H9 (cell line): ENCODE results near the gene ST6GALNAC3. TPM values are rescaled to one million over a fixed set of nuclear protein-coding genes. Genes with fewer than 3 reads are reported as not detected.

Experiments used
- DNase-seq: peaks from one replicate; pipeline ENCODE4 v3.0.0-alpha.2; 2017
- H2AFZ ChIP-seq: one replicate; pipeline ENCODE4 v1.6.1; 2013; ENCODE audit warnings: mild to moderate bottlenecking, low read length, control low read depth, moderate library complexity
- H2AK5ac ChIP-seq: 2 replicates; pipeline ENCODE4 v1.6.1; 2013; ENCODE audit warnings: low read length, control low read depth, mixed read lengths; ENCODE audit not compliant: insufficient read length
- H2BK120ac ChIP-seq: one replicate; pipeline ENCODE4 v1.6.1; 2013; ENCODE audit warnings: low read depth, mild to moderate bottlenecking, low read length, control low read depth, inconsistent platforms; ENCODE audit not compliant: poor library complexity, severe bottlenecking
- H2BK12ac ChIP-seq: 2 replicates; pipeline ENCODE4 v1.6.1; 2013; ENCODE audit warnings: low read length, control low read depth, mixed read lengths, low read depth; ENCODE audit not compliant: insufficient read length
- H2BK15ac ChIP-seq: 2 replicates; pipeline ENCODE4 v1.6.1; 2013; ENCODE audit warnings: low read depth, low read length, control low read depth
- H2BK20ac ChIP-seq: one replicate; pipeline ENCODE4 v1.6.1; 2013; ENCODE audit warnings: low read depth, mild to moderate bottlenecking, low read length, control low read depth, inconsistent platforms; ENCODE audit not compliant: poor library complexity, severe bottlenecking
- H2BK5ac ChIP-seq: 2 replicates; pipeline ENCODE4 v1.6.1; 2013; ENCODE audit warnings: low read length, control low read depth, mixed read lengths; ENCODE audit not compliant: insufficient read length
- H3K14ac ChIP-seq: 2 replicates; pipeline ENCODE4 v1.6.1; 2013; ENCODE audit warnings: low read length, control low read depth; ENCODE audit not compliant: insufficient read depth
- H3K18ac ChIP-seq: 2 replicates; pipeline ENCODE4 v1.6.1; 2013; ENCODE audit warnings: low read depth, mild to moderate bottlenecking, mixed read lengths, low read length, control low read depth; ENCODE audit not compliant: insufficient read length
- H3K23ac ChIP-seq: 2 replicates; pipeline ENCODE4 v1.6.1; 2013; ENCODE audit warnings: low read length, control low read depth, mixed read lengths, low read depth; ENCODE audit not compliant: insufficient read length
- H3K23me2 ChIP-seq: 2 replicates; pipeline ENCODE4 v1.6.1; 2013; ENCODE audit warnings: low read depth, mild to moderate bottlenecking, mixed read lengths, low read length, control low read depth; ENCODE audit not compliant: insufficient read length, poor library complexity, severe bottlenecking
- H3K27ac ChIP-seq: 2 replicates; pipeline ENCODE4 v1.5.1; 2013; ENCODE audit warnings: low read length, control low read depth, mixed read lengths, low read depth; ENCODE audit not compliant: insufficient read length
- H3K27me3 ChIP-seq: 2 replicates; pipeline ENCODE4 v1.6.1; 2013; ENCODE audit warnings: low read length, control low read depth, inconsistent platforms; ENCODE audit not compliant: insufficient read depth
- H3K4ac ChIP-seq: 2 replicates; pipeline ENCODE4 v1.6.1; 2013; ENCODE audit warnings: low read depth, mild to moderate bottlenecking, control low read depth, inconsistent platforms, low read length, moderate library complexity
- H3K4me1 ChIP-seq: 2 replicates; pipeline ENCODE4 v1.6.1; 2013; ENCODE audit warnings: low read length, control low read depth, inconsistent platforms; ENCODE audit not compliant: insufficient read depth
- H3K4me2 ChIP-seq: 2 replicates; pipeline ENCODE4 v1.6.1; 2013; ENCODE audit warnings: low read length, control low read depth, mixed read lengths; ENCODE audit not compliant: insufficient read length, insufficient read depth
- H3K56ac ChIP-seq: 2 replicates; pipeline ENCODE4 v1.6.1; 2013; ENCODE audit warnings: low read depth, mild to moderate bottlenecking, mixed read lengths, low read length, control low read depth; ENCODE audit not compliant: insufficient read length
- H3K79me1 ChIP-seq: 2 replicates; pipeline ENCODE4 v1.6.1; 2013; ENCODE audit warnings: low read depth, mild to moderate bottlenecking, moderate library complexity, low read length, control low read depth, inconsistent platforms; ENCODE audit not compliant: insufficient read depth, poor library complexity, severe bottlenecking
- H3K79me2 ChIP-seq: 2 replicates; pipeline ENCODE4 v1.6.1; 2013; ENCODE audit warnings: low read length, control low read depth, inconsistent platforms; ENCODE audit not compliant: insufficient read depth
- H3K9ac ChIP-seq: 2 replicates; pipeline ENCODE4 v1.6.1; 2013; ENCODE audit warnings: low read length, control low read depth, mixed read lengths; ENCODE audit not compliant: insufficient read length; ENCODE audit errors: extremely low read depth
- H3K9me3 ChIP-seq: one replicate; pipeline ENCODE4 v1.6.1; 2013; ENCODE audit warnings: low read depth, low read length, inconsistent platforms; ENCODE audit not compliant: control insufficient read depth
- H3T11ph ChIP-seq: one replicate; pipeline ENCODE4 v1.6.1; 2013; ENCODE audit warnings: mild to moderate bottlenecking, low read length, control low read depth, inconsistent platforms
- H4K20me1 ChIP-seq: one replicate; pipeline ENCODE4 v1.6.1; 2013; ENCODE audit not compliant: control insufficient read depth, insufficient read length, insufficient read depth
- H4K5ac ChIP-seq: 2 replicates; pipeline ENCODE4 v1.6.1; 2013; ENCODE audit warnings: low read depth, mild to moderate bottlenecking, mixed read lengths, low read length, control low read depth; ENCODE audit not compliant: insufficient read length
- H4K8ac ChIP-seq: replicated peaks from 2 replicates; pipeline ENCODE4 v1.6.1; 2013; ENCODE audit warnings: low read length, control low read depth, mixed read lengths, low read depth; ENCODE audit not compliant: insufficient read length
- H4K91ac ChIP-seq: 2 replicates; pipeline ENCODE4 v1.6.1; 2013; ENCODE audit warnings: low read depth, mild to moderate bottlenecking, moderate library complexity, mixed read lengths, low read length, control low read depth; ENCODE audit not compliant: insufficient read length
- H3K27ac Mint-ChIP-seq, 3 experiments: 2 replicates in 2 of 3; 3 replicates in 1 of 3; pipeline ENCODE4 v1.8.0; 2020 to 2021; ENCODE audit warnings: mixed read lengths in 3 of 3, mild to moderate bottlenecking in 1 of 3, moderate library complexity in 1 of 3
- H3K27me3 Mint-ChIP-seq: 2 replicates; pipeline ENCODE4 v1.8.0; 2021; ENCODE audit warnings: low read depth, mild to moderate bottlenecking, moderate library complexity, mixed read lengths
- H3K36me3 Mint-ChIP-seq, 3 experiments: 2 replicates in 2 of 3; 3 replicates in 1 of 3; pipeline ENCODE4 v1.8.0; 2020 to 2021; ENCODE audit warnings: low read depth in 3 of 3, mixed read lengths in 3 of 3; ENCODE audit not compliant: insufficient read depth in 1 of 3
- H3K4me1 Mint-ChIP-seq, 2 experiments: 2 replicates each; pipeline ENCODE4 v1.8.0; 2020; ENCODE audit warnings: mixed read lengths in 2 of 2
- H3K4me3 Mint-ChIP-seq, 2 experiments: 2 replicates in 1 of 2; 3 replicates in 1 of 2; pipeline ENCODE4 v1.8.0; 2020 to 2021; ENCODE audit warnings: mild to moderate bottlenecking in 2 of 2, mixed read lengths in 2 of 2, moderate library complexity in 1 of 2
- H3K9me3 Mint-ChIP-seq, 2 experiments: 2 replicates in 1 of 2; 3 replicates in 1 of 2; pipeline ENCODE4 v1.8.0; 2020; ENCODE audit warnings: mild to moderate bottlenecking in 2 of 2, mixed read lengths in 2 of 2, moderate library complexity in 1 of 2
- WGBS: extraction: QIAGEN DNeasy Blood & Tissue Kit; methylation state at CpG from one replicate; pipeline ENCODE4 v1.1.7; 2013; ENCODE audit warnings: missing lambda C conversion rate, low lambda C conversion rate, mixed read lengths; ENCODE audit not compliant: insufficient read length; ENCODE audit errors: extremely low coverage; 5-methylcytosine and 5-hydroxymethylcytosine counted together
- total RNA-seq: library from RNA; stranded (reverse); gene quantifications from 2 replicates; pipeline ENCODE4 v1.2.1, GENCODE V29; 2021
- TF ChIP-seq, protein P1 (sequence below): fragments of 200-600 bp; sonication (generic); conservative IDR thresholded peaks from 3 replicates; pipeline ENCODE4 v1.8.0; 2021; ENCODE audit warnings: antibody characterized with exemption, mild to moderate bottlenecking

Gene ST6GALNAC3
- total RNA-seq, 1 experiment from 2014 or later = 11.2 TPM

DNA sequence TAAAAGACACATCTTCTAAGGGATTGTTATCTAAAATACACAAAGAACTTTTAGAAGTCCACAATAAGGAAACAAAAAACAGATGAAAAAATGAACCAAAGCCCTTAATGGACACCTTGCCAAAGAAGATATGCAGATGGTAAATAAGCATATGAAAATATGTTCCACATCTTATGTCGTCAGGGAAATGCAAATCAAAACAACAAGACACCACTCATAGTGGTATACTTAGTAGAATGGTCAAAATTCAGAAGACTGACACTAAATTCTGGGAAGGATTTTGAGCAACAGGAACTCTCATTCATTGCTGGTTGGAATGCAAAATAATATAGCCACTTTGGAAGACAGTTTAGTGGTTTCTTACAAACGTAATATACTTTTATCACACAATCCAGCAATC lies 587.0 kb downstream of the ST6GALNAC3 start:
- H4K8ac ChIP-seq = no peak overlapping the region
- H3K4ac ChIP-seq = no peak overlapping the region
- Mint-ChIP-seq H3K27ac (no peak overlapping the region), H3K4me1 (no peaks in the 10 kb centered on the region), H3K36me3 (0 out of 7 replicates have a peak, but pooled peaks cover 0 to 4% (median 0%) of the 10 kb centered on the region in 3 experiments), H3K27me3 (no peaks in the 10 kb centered on the region), H3K4me3 (no peak overlapping the region), H3K9me3 (peaks cover 0 to 7% of the 10 kb centered on the region in 2 experiments; a peak in 2 of 5 replicates)
- no peak overlapping the region for H2AFZ ChIP-seq
- no peak overlapping the region for H4K91ac ChIP-seq
- H2AK5ac ChIP-seq = no peak overlapping the region
- no peak overlapping the region for H3K9ac ChIP-seq
- no peaks in the 10 kb centered on the region for H3K79me2 ChIP-seq
- H2BK20ac ChIP-seq = no peak overlapping the region
- H3T11ph ChIP-seq = no peak overlapping the region
- H3K27me3 ChIP-seq = no peaks in the 10 kb centered on the region
- no peak overlapping the region for H2BK5ac ChIP-seq
- H2BK15ac ChIP-seq = no peak overlapping the region
- H3K9me3 ChIP-seq = no peaks in the 10 kb centered on the region
- H2BK120ac ChIP-seq = no peak overlapping the region
- DNase-seq = no peak
- H3K56ac ChIP-seq = no peak overlapping the region
- no peak overlapping the region for H3K4me2 ChIP-seq
- H4K5ac ChIP-seq = no peak overlapping the region
- no peaks in the 10 kb centered on the region for H3K23me2 ChIP-seq
- H4K20me1 ChIP-seq = no peaks in the 10 kb centered on the region
- TF ChIP-seq, protein P1, sequence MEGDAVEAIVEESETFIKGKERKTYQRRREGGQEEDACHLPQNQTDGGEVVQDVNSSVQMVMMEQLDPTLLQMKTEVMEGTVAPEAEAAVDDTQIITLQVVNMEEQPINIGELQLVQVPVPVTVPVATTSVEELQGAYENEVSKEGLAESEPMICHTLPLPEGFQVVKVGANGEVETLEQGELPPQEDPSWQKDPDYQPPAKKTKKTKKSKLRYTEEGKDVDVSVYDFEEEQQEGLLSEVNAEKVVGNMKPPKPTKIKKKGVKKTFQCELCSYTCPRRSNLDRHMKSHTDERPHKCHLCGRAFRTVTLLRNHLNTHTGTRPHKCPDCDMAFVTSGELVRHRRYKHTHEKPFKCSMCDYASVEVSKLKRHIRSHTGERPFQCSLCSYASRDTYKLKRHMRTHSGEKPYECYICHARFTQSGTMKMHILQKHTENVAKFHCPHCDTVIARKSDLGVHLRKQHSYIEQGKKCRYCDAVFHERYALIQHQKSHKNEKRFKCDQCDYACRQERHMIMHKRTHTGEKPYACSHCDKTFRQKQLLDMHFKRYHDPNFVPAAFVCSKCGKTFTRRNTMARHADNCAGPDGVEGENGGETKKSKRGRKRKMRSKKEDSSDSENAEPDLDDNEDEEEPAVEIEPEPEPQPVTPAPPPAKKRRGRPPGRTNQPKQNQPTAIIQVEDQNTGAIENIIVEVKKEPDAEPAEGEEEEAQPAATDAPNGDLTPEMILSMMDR = no peak
- H3K18ac ChIP-seq = no peak overlapping the region
- H3K4me1 ChIP-seq = no peaks in the 10 kb centered on the region
- no CpG with 5 or more reads among the region's 2 CpGs for WGBS
- H3K79me1 ChIP-seq = no peaks in the 10 kb centered on the region
- H2BK12ac ChIP-seq = no peak overlapping the region
- no peak overlapping the region for H3K27ac ChIP-seq
- no peak overlapping the region for H3K14ac ChIP-seq
- H3K23ac ChIP-seq = no peak overlapping the region
